NCI-H1417 (cell line): ENCODE results near the gene KASH5.
"Not testable (repeated sequence)": the region's sequence is repeated elsewhere in the genome, so short reads cannot be mapped to it uniquely, and the experiment has no call there.

Experiments
- DNase-seq, 3 experiments: peaks; one replicate each; lab custom pipeline; 2025; lab: John Stamatoyannopoulos, UW

KASH5 gene

GRCh38 chr19:49362048-49362928 is 25.8 kb upstream of the KASH5 start, which contains the start of gene TEAD2:
Gene TEAD2 (minus strand): TSS chr19:49362416. CDS start chr19:49360075, 2,341 bp downstream.
- no peak for DNase-seq

- DNase-seq: no peak
Measured at GRCh38 chr19:49362929-49363267, 25.2 kb upstream of the KASH5 start.

GRCh38 chr19:49363268-49364082 is 24.6 kb upstream of the KASH5 start, which contains the start of gene DKKL1:
Gene DKKL1 (plus strand): TSS chr19:49363877. CDS start chr19:49363999, 122 bp downstream.
- DNase-seq: peak in 1 of 3 experiments; percentile 66

- no peak for DNase-seq
Measured at GRCh38 chr19:49364083-49364737, 23.8 kb upstream of the KASH5 start.

GRCh38 chr19:49366110-49366509 is 21.9 kb upstream of the KASH5 start:
- no peak for DNase-seq

- no peak for DNase-seq
Measured at GRCh38 chr19:49368711-49369358, 19.2 kb upstream of the KASH5 start.

- no peak for DNase-seq
Measured at GRCh38 chr19:49371184-49371583, 16.9 kb upstream of the KASH5 start.

- DNase-seq: not testable (repeated sequence)
Measured at GRCh38 chr19:49373174-49373573, 14.9 kb upstream of the KASH5 start.

GRCh38 chr19:49374665-49375434 is 13.2 kb upstream of the KASH5 start:
- DNase-seq: no peak

- no peak for DNase-seq
Measured at GRCh38 chr19:49378512-49378911, 9.5 kb upstream of the KASH5 start.

GRCh38 chr19:49380391-49380790 is 7.7 kb upstream of the KASH5 start:
- DNase-seq: no peak

- DNase-seq: no peak
Measured at GRCh38 chr19:49382639-49383038, 5.4 kb upstream of the KASH5 start.

GRCh38 chr19:49383599-49383998 is 4.5 kb upstream of the KASH5 start:
- no peak for DNase-seq

GRCh38 chr19:49389406-49389805 is 1.4 kb downstream of the KASH5 start:
- DNase-seq: no peak

- DNase-seq: peak in 1 of 3 experiments; percentile 43
Measured at GRCh38 chr19:49390131-49390928, 2.3 kb downstream of the KASH5 start.

GRCh38 chr19:49390929-49391359 is 2.9 kb downstream of the KASH5 start:
- DNase-seq: peak in 2 of 3 experiments; percentile 8 to 43

- DNase-seq: peak; percentile 65 to 92 (median 83)
Measured at GRCh38 chr19:49391581-49392399, 3.7 kb downstream of the KASH5 start.

- DNase-seq: no peak
Measured at GRCh38 chr19:49393881-49394280, 5.8 kb downstream of the KASH5 start.
